Heart left ventricle (tissue), 16 donors: ENCODE data around the gene FOXP1. TPM values are rescaled to one million over a fixed set of nuclear protein-coding genes. Genes with fewer than 3 reads are reported as not detected.

ENCODE experiments used
- ATAC-seq, 4 donors: fragments of 200-7000 bp; cut with Tn5 transposase; one replicate each; pipeline ENCODE4 v1.9.1; 2020 to 2022; ENCODE audit warnings: moderate library complexity in 4 of 4, mild to moderate bottlenecking in 3 of 4, moderate number of reproducible peaks in 1 of 4
- DNase-seq, 5 donors: peaks; one replicate each; pipeline ENCODE4 v3.0.0-alpha.2; 2020
- H3K27ac ChIP-seq, 12 donors: fragments of 200-600 bp; sonication (generic) in 4 of 12; one replicate each; pipeline versions ENCODE4 v1.5.0 to v1.8.0; 2016 to 2022; ENCODE audit warnings: mild to moderate bottlenecking in 2 of 12
- H3K27me3 ChIP-seq, 9 donors: fragments of 200-600 bp; sonication (generic) in 2 of 9; one replicate each; pipeline versions ENCODE4 v1.5.1 to v1.8.0; 2016 to 2022; ENCODE audit warnings: mild to moderate bottlenecking in 3 of 9
- H3K36me3 ChIP-seq, 9 donors: fragments of 200-600 bp; sonication (generic) in 2 of 9; one replicate each; pipeline versions ENCODE4 v1.5.0 to v1.8.0; 2018 to 2022; ENCODE audit warnings: mild to moderate bottlenecking in 2 of 9
- H3K4me1 ChIP-seq, 12 donors: fragments of 200-600 bp; sonication (generic) in 4 of 12; one replicate each; pipeline versions ENCODE4 v1.5.0 to v1.8.0; 2016 to 2022; ENCODE audit warnings: mild to moderate bottlenecking in 3 of 12
- H3K4me3 ChIP-seq, 12 donors: fragments of 200-600 bp; sonication (generic) in 4 of 12; one replicate each; pipeline versions ENCODE4 v1.5.0 to v1.8.0; 2017 to 2022; ENCODE audit warnings: mild to moderate bottlenecking in 9 of 12, moderate library complexity in 4 of 12
- H3K9me3 ChIP-seq, 12 donors: fragments of 200-600 bp; sonication (generic) in 4 of 12; one replicate each; pipeline versions ENCODE4 v1.5.0 to v1.8.0; 2016 to 2022; ENCODE audit warnings: mild to moderate bottlenecking in 1 of 12
- CTCF ChIP-seq, 12 donors: fragments of 200-600 bp; sonication (generic) in 4 of 12; IDR thresholded peaks; one replicate each; pipeline versions ENCODE4 v1.5.0 to v1.8.0; 2018 to 2022; ENCODE audit warnings: antibody characterized with exemption in 12 of 12, mild to moderate bottlenecking in 5 of 12
- POLR2A ChIP-seq, 2 donors: fragments of 450-650 bp; IDR thresholded peaks; one replicate each; pipeline ENCODE4 v1.6.1; 2017; ENCODE audit warnings: antibody characterized with exemption in 2 of 2, mild to moderate bottlenecking in 2 of 2, moderate library complexity in 2 of 2
- WGBS, 4 donors: extraction: QIAGEN DNeasy Blood & Tissue Kit in 2 of 4; methylation state at CpG; one replicate each; pipeline versions ENCODE4 v1.1.5 to v1.1.7; 2013 to 2018; 5-methylcytosine and 5-hydroxymethylcytosine counted together
- intact Hi-C, 10 donors: fragments of 100-400 bp; cut with DNase I; formaldehyde crosslinking; loops; one replicate each; pipeline versions ENCODE4 v1.11.1 to v1.14.2; 2022
- polyA plus RNA-seq, 2 donors: library from polyadenylated mRNA; stranded (reverse); fragments of 200-250 nt; gene quantifications; one replicate each; pipeline ENCODE4 v1.2.3, GENCODE V29; 2013
- total RNA-seq, 9 donors: library from RNA; depleted of rRNA in 2 of 9; stranded (reverse); fragments of >200 nt in 2 of 9; fragmentation: NEBNext Ultra II Directional in 3 of 9; extraction: Animal tissue kit (Norgen Biotek cat#: 25700) in 3 of 9; gene quantifications; one replicate each; pipeline versions ENCODE4 v1.1.0 to v1.2.4, GENCODE V29; 2016 to 2023
- donor health status: ischemic (EF 13 %, LVEDD 7.1; RV severe dilation, severe dysfunction).
- donor health status: healthy with polysubstance abuse.
- donor health status: DM: no; HTN: yes; CAD: no.
- donor health status: DM: no; HTN: no; CAD: no.
- donor health status: ischemic (EF 25% LVEDD 6.9; RV normal size, moderate dysfunction).
- donor health status: ischemic (EF 25% LVEDD 5.7; RV mildly dilated, moderate dysfunction).
- donor health status: healthy.
- donor health status: DM: yes; HTN: yes; CAD: no.
- donor health status: ischemic (EF 35%, LVEDD 5.7; RV mildly dilated, moderate dysfunction).
- donor health status: nonischemic (EF 11% LVEDD 7.7; RV severe dilation, severe dysfunction).
- donor health status: DM: yes; HTN: yes; CAD: no.
- donor health status: PGD.
- donor health status: ischemic (EF 29% LVEDD 5.4; RV normal size, mild dysfunction).
- donor health status: nonischemic (EF 23%, LVEDD 6.1; RV moderate dilation, normal function).

Gene FOXP1
- total and polyA plus RNA-seq, 11 donors: 14.9 to 67.8 (median 41.1) TPM

GRCh38 chr3:71433631-71434030 lies 149.9 kb downstream of the FOXP1 start:
- Histone ChIP-seq H3K4me1 (peaks cover 0 to 52% (median 30%) of the 10 kb centered on the region in 12 donors), H3K27me3 (no peaks in the 10 kb centered on the region), H3K36me3 (peaks cover 0 to 5% (median 0%) of the 10 kb centered on the region in 9 donors), H3K4me3 (no peak overlapping the region), H3K9me3 (no peaks in the 10 kb centered on the region), H3K27ac (peak overlapping the region in 2 of 12 donors; percentile 54 to 74)
- TF ChIP-seq CTCF (IDR thresholded peaks at IDR 0.05) (no peak), POLR2A (IDR thresholded peaks at IDR 0.05) (no peak)
- intact Hi-C loops: loop anchor here in 4 of 10 donors (5.0 to 10.0 kb wide), 3 partner anchors 141 to 151 kb away; partner anchors contain the start of gene FOXP1 (in 3 of the 4)
- 63 to 71% (median 67%) methylated on average over 9 of the region's 9 CpGs for WGBS, 4 donors
- ATAC-seq (no peak), DNase-seq (no peak)

- Histone ChIP-seq H3K9me3 (no peaks in the 10 kb centered on the region), H3K4me1 (peaks cover 0 to 57% (median 33%) of the 10 kb centered on the region in 12 donors), H3K4me3 (no peak overlapping the region), H3K27me3 (no peaks in the 10 kb centered on the region), H3K36me3 (peaks cover 0 to 5% (median 0%) of the 10 kb centered on the region in 9 donors), H3K27ac (peak overlapping the region in 11 of 12 donors; percentile 19 to 74 (median 54))
- TF ChIP-seq CTCF (IDR thresholded peaks at IDR 0.05): no peak
- TF ChIP-seq POLR2A (IDR thresholded peaks at IDR 0.05): no peak
- peak; percentile 70 to 90 (median 84) for ATAC-seq
- intact Hi-C loops: loop anchor here in 4 of 10 donors (5.0 to 10.0 kb wide), 3 partner anchors 142 to 152 kb away; partner anchors contain the start of gene FOXP1 (in 3 of the 4)
- DNase-seq: peak in 4 of 5 donors; percentile 49 to 65 (median 59)
- 50 to 61% (median 54%) methylated on average over 17 of the region's 17 CpGs for WGBS, 4 donors
These were observed 151.2 kb downstream of the FOXP1 start for GRCh38 chr3:71432044-71432975.

- DNase-seq: no peak
- no peaks in the 10 kb centered on the region for H3K9me3 ChIP-seq
- TF ChIP-seq CTCF (IDR thresholded peaks at IDR 0.05): no peak
- 92 to 98% (median 96%) methylated on average over 7 of the region's 7 CpGs for WGBS, 4 donors
- peak overlapping the region in 4 of 12 donors; percentile 47 to 61 (median 55) for H3K27ac ChIP-seq
- H3K36me3 ChIP-seq: no peaks in the 10 kb centered on the region
- H3K4me3 ChIP-seq: no peak overlapping the region
- peaks cover 0 to 57% (median 33%) of the 10 kb centered on the region in 12 donors for H3K4me1 ChIP-seq
- intact Hi-C loops: loop anchor here in 4 of 10 donors (5.0 to 10.0 kb wide), 3 partner anchors 144 to 154 kb away; partner anchors contain the start of gene FOXP1 (in 3 of the 4)
- no peaks in the 10 kb centered on the region for H3K27me3 ChIP-seq
- no peak for ATAC-seq
These were observed 152.5 kb downstream of the FOXP1 start for GRCh38 chr3:71430941-71431552.
